Activated T-helper 17 cell treated with anti-CD3 and anti-CD28 coated beads, Interleukin-2, amount 50 U/mL, for 72 hours (primary cell): ENCODE data around the gene INF2. TPM values are rescaled to one million over a fixed set of nuclear protein-coding genes. Genes with fewer than 3 reads are reported as not detected.

Experiments used
- ATAC-seq: fragments of 150-1000 bp; cut with Tn5 transposase; replicated peaks from 2 replicates; pipeline ENCODE4 v1.10.0; 2021; ENCODE audit warnings: mild to moderate bottlenecking, moderate library complexity
- H3K27ac Mint-ChIP-seq: one replicate; pipeline ENCODE4 v1.8.0; 2022; ENCODE audit warnings: mixed read lengths
- H3K27me3 Mint-ChIP-seq: one replicate; pipeline ENCODE4 v1.8.0; 2022; ENCODE audit warnings: mixed read lengths
- H3K36me3 Mint-ChIP-seq: one replicate; pipeline ENCODE4 v1.8.0; 2022; ENCODE audit warnings: low read depth, mild to moderate bottlenecking, mixed read lengths
- H3K4me1 Mint-ChIP-seq: one replicate; pipeline ENCODE4 v1.8.0; 2022; ENCODE audit warnings: mixed read lengths
- H3K4me3 Mint-ChIP-seq: one replicate; pipeline ENCODE4 v1.8.0; 2022; ENCODE audit warnings: mild to moderate bottlenecking, mixed read lengths
- H3K9me3 Mint-ChIP-seq: one replicate; pipeline ENCODE4 v1.8.0; 2022; ENCODE audit warnings: mixed read lengths
- total RNA-seq, 2 donors: library from RNA; stranded (reverse); gene quantifications; one replicate each; pipeline ENCODE4 v1.2.3, GENCODE V29; 2022

The INF2 gene
- 10 to 100 TPM; 61.9 to 87.8 TPM for total RNA-seq

DNA sequence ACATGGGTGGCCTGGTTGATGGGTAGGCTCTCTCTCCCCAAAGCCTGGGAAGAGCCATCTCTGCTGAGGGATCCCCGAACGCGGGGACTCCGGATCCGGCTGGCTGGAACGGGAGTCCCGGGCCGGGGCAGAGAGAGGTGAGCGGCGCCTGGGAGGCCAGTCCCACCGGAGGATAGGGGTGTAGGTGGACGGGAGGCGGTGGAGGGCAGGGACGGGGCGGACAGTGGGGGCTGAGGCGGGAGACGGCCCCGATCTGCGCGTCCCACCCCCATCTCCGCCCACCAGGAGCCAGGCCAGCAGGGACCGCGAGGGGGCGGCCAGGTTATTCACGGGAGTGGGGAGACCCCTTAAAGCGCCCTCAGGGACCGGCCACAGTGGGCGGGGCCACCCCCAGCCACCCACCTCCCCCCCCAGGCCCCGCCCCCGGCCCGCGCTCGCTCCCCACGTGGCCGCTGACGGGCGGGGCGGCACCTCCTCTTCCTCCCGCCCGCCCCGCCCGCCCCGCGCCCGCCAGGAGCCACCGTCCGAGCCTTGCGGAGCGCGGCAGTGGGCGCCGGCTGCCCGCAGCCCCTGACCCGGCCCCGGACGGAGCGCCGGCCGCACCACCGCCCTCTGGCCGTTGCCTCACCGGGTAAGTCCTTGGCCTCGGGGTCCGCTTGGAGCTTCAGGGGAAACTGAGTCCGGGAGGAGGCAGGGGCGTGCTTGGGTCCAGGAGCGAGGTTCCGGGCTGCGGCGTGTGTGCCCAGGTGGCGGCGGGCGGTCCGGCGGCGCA is at the start of gene INF2:
INF2 (plus strand) TSS at position 510 of the 772 bp plus-strand sequence. CDS start 11,748 bp downstream, outside the sequence.
- Mint-ChIP-seq H3K27me3 (no peaks in the 10 kb centered on the region), H3K36me3 (no peaks in the 10 kb centered on the region), H3K9me3 (no peaks in the 10 kb centered on the region), H3K4me1 (peaks cover 14% of the 10 kb centered on the region), H3K27ac (peak within 1 kb of the TSS; percentile 41), H3K4me3 (peak within 1 kb of the TSS; percentile 72)
- ATAC-seq: peak; percentile 77

GRCh38 chr14:104639885-104640548 is 49.4 kb upstream of the INF2 start:
- Mint-ChIP-seq H3K36me3 (no peaks in the 10 kb centered on the region), H3K27me3 (peaks cover 6% of the 10 kb centered on the region), H3K4me3 (no peak overlapping the region), H3K9me3 (no peaks in the 10 kb centered on the region), H3K4me1 (no peaks in the 10 kb centered on the region), H3K27ac (no peak overlapping the region)
- peak; percentile 82 for ATAC-seq

- H3K27ac Mint-ChIP-seq: no peak overlapping the region
- no peaks in the 10 kb centered on the region for H3K36me3 Mint-ChIP-seq
- ATAC-seq: no peak
- H3K4me3 Mint-ChIP-seq: no peak overlapping the region
- peaks cover 6% of the 10 kb centered on the region for H3K27me3 Mint-ChIP-seq
- no peaks in the 10 kb centered on the region for H3K9me3 Mint-ChIP-seq
- H3K4me1 Mint-ChIP-seq: no peaks in the 10 kb centered on the region
Measured at GRCh38 chr14:104640681-104641080, 48.7 kb upstream of the INF2 start.

GRCh38 chr14:104641753-104642539 is 47.5 kb upstream of the INF2 start:
- Mint-ChIP-seq H3K27ac (peak overlapping the region; percentile 75), H3K27me3 (peaks cover 6% of the 10 kb centered on the region), H3K4me3 (no peak overlapping the region), H3K4me1 (no peaks in the 10 kb centered on the region), H3K9me3 (no peaks in the 10 kb centered on the region), H3K36me3 (no peaks in the 10 kb centered on the region)
- peak; percentile 62 for ATAC-seq

- Mint-ChIP-seq H3K36me3 (no peaks in the 10 kb centered on the region), H3K4me3 (no peak overlapping the region), H3K9me3 (no peaks in the 10 kb centered on the region), H3K27me3 (peaks cover 6% of the 10 kb centered on the region), H3K27ac (no peak overlapping the region), H3K4me1 (no peaks in the 10 kb centered on the region)
- no peak for ATAC-seq
Measured at GRCh38 chr14:104642540-104642868, 46.9 kb upstream of the INF2 start.

- ATAC-seq: no peak
- Mint-ChIP-seq H3K4me1 (no peaks in the 10 kb centered on the region), H3K27ac (no peak overlapping the region), H3K36me3 (no peaks in the 10 kb centered on the region), H3K9me3 (no peaks in the 10 kb centered on the region), H3K27me3 (peaks cover 3% of the 10 kb centered on the region), H3K4me3 (no peak overlapping the region)
Measured at GRCh38 chr14:104643306-104643705, 46.1 kb upstream of the INF2 start.

DNA sequence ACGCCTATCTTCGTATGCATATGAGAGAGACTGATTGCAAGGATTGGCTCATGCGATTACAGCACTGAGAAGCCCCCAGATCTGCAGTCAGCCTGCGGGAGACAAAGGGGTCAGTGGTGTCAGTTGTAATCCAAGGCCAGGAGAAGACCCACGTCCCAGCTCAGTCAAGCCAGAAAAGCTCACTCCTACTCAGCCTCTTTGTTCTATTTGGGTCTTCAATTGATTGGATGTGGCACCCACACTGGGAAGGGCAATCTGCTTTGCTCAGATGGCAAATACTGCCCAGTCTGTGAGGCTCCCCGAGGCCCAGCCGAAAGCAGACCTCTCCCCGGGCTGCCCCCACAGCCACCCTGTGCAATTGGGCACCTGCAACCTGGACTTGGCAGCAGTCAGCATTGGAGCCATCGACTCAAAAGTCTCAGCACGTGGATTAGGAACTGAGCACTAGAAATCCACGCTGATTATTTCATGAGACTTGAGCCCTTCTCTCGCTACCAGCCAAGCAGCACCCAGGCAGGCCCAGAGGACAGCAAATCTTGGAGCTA is 45.3 kb upstream of the INF2 start:
- Mint-ChIP-seq H3K36me3 (no peaks in the 10 kb centered on the region), H3K27ac (no peak overlapping the region), H3K27me3 (peaks cover 3% of the 10 kb centered on the region), H3K4me1 (no peaks in the 10 kb centered on the region), H3K9me3 (no peaks in the 10 kb centered on the region), H3K4me3 (no peak overlapping the region)
- no peak for ATAC-seq

DNA sequence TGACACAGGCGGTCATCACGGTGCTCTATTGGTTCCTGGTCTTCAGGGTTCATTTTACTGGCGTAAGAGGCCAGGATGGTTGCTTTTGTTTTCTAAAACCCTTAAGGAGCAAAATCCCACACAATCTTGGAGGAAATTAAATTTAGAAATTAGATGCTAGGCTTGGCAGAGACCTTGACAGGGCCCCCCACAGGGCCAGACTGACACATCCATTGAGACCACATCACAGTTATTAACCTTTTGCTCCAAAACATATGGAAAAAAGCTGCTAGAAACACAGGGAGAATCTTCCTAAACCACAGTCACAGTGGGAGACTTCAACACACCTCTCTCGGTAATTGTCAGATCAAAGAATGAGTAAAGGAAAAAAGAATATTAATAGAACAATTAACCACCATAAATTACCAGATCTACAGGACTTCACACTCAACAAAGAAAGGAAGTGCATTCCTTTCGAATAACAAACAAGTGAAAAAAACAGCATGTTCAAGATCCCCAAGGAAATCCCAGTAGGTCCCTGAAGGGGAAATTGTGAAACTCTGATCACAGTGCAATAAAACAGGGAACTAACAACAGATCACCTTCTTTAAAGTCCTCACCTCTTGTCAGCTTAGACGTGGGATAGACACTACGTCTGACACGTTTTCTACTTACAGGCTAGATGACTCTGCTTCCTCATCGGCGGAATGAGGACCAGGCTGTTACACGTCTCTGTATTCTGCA is 44.6 kb upstream of the INF2 start:
- ATAC-seq: no peak
- H3K36me3 Mint-ChIP-seq: no peaks in the 10 kb centered on the region
- no peaks in the 10 kb centered on the region for H3K9me3 Mint-ChIP-seq
- H3K27ac Mint-ChIP-seq: no peak overlapping the region
- no peak overlapping the region for H3K4me3 Mint-ChIP-seq
- H3K27me3 Mint-ChIP-seq: peaks cover 6% of the 10 kb centered on the region
- no peaks in the 10 kb centered on the region for H3K4me1 Mint-ChIP-seq

DNA sequence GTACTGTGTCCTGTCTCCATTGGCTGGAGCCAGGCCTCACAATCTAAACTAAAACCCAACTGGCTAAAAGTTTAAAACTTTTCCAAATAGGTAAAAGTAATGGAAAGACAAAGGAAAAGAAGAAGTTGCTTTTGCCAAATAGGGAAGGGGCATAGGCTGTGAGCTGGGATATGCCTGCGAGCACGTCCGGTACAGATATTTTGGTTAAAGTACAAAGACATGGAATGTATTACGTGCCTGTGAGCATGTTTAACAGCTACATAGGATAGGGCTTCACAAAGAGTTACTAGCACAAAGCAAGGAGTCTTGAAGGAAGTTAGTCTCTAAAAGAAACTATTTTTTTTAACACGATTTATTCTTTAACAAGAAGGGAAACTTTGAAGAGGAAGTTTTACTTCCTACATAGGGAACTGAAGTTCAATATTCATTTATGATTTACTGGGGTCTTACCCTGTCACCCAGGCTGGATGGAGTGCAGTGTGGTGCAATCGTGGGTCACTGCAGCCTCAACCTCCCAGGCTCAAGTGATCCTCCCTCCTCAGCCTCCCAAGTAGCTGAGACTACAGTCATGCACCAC is 41.9 kb upstream of the INF2 start:
- Mint-ChIP-seq H3K27ac (no peak overlapping the region), H3K4me1 (no peaks in the 10 kb centered on the region), H3K27me3 (peaks cover 6% of the 10 kb centered on the region), H3K9me3 (no peaks in the 10 kb centered on the region), H3K4me3 (no peak overlapping the region), H3K36me3 (no peaks in the 10 kb centered on the region)
- ATAC-seq: no peak

GRCh38 chr14:104650057-104650980 is 39.1 kb upstream of the INF2 start:
- H3K4me3 Mint-ChIP-seq: peak overlapping the region; percentile 11
- no peaks in the 10 kb centered on the region for H3K36me3 Mint-ChIP-seq
- ATAC-seq: peak; percentile 78
- H3K27ac Mint-ChIP-seq: no peak overlapping the region
- H3K4me1 Mint-ChIP-seq: no peaks in the 10 kb centered on the region
- no peaks in the 10 kb centered on the region for H3K9me3 Mint-ChIP-seq
- H3K27me3 Mint-ChIP-seq: peaks cover 6% of the 10 kb centered on the region

DNA sequence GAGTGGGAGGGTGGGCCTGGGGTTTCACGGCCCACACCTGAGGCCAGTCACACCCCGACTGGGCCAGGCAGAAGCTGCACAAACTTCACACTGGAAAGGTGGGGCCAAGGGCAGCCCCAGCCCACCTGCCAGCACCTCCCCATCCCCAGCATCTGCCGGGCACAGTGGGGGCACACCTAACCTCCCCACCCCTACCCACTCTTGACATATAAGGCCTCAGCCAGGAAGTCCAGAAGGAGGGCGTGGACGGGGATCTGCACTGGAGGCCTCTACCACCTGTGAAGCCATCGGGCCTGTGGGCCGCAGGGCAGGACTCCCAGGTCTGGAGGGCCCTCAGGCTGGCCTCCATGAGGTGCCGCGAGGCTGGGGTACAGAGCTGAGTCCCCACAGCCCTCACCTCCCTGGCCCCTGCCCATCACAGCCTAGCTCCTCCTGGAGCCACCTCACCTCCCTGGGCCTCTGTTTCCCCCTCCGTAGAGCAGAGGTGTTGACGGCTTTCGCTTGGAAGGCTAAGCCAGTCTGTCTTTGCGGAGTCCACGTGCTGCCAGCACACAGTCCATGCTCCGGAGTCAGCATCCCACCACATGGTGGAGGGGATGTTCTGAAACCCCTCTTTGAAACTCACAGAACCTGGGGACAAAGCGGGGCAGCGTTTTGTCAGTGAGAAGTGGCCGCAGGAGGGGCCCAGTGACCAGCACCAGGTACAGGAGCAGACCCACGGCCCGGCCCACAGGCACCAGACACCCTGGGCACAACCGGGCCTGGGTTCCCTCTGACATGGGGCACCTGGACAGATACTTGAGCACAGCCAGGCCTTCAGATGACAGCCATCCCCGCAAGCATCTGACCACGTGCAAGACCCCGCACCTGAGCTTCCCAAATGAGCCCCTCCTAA is 38.2 kb upstream of the INF2 start:
- no peaks in the 10 kb centered on the region for H3K36me3 Mint-ChIP-seq
- no peaks in the 10 kb centered on the region for H3K9me3 Mint-ChIP-seq
- H3K27me3 Mint-ChIP-seq: peaks cover 6% of the 10 kb centered on the region
- H3K4me3 Mint-ChIP-seq: no peak overlapping the region
- no peak for ATAC-seq
- no peak overlapping the region for H3K27ac Mint-ChIP-seq
- no peaks in the 10 kb centered on the region for H3K4me1 Mint-ChIP-seq

DNA sequence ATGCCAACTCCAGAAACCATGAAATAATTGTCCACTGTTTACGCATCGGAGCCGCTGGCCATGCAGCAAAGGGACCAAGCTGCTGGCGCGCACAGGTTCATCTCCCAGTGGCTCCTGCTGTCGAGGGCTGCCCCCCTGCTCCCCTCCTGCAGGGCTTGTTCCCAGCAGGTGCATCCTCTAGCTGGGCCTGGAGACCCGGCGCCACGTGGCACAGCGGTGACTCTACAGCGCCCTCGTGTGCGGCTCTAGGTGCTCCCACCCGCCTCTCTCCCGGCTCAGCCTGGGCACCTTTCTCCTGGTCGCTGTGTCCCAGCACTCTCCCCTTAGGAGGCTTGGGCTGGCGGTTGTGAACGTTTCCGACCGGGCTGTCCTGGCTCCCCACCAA is 37.5 kb upstream of the INF2 start:
- Mint-ChIP-seq H3K27ac (no peak overlapping the region), H3K36me3 (no peaks in the 10 kb centered on the region), H3K27me3 (peaks cover 6% of the 10 kb centered on the region), H3K4me1 (no peaks in the 10 kb centered on the region), H3K9me3 (no peaks in the 10 kb centered on the region), H3K4me3 (no peak overlapping the region)
- ATAC-seq: no peak
